Liver (tissue), 2 donors: ENCODE data around the gene LRMDA.

ENCODE experiments used
- RAD21 ChIP-seq, 2 donors: IDR thresholded peaks; 2 replicates each; pipeline ENCODE4 v1.6.1; 2016; ENCODE audit warnings: antibody characterized with exemption in 2 of 2, mild to moderate bottlenecking in 2 of 2
- REST ChIP-seq: IDR thresholded peaks from 2 replicates; pipeline ENCODE4 v1.6.1; 2016; ENCODE audit warnings: antibody characterized with exemption, mild to moderate bottlenecking
- donor health status: healthy.

DNA sequence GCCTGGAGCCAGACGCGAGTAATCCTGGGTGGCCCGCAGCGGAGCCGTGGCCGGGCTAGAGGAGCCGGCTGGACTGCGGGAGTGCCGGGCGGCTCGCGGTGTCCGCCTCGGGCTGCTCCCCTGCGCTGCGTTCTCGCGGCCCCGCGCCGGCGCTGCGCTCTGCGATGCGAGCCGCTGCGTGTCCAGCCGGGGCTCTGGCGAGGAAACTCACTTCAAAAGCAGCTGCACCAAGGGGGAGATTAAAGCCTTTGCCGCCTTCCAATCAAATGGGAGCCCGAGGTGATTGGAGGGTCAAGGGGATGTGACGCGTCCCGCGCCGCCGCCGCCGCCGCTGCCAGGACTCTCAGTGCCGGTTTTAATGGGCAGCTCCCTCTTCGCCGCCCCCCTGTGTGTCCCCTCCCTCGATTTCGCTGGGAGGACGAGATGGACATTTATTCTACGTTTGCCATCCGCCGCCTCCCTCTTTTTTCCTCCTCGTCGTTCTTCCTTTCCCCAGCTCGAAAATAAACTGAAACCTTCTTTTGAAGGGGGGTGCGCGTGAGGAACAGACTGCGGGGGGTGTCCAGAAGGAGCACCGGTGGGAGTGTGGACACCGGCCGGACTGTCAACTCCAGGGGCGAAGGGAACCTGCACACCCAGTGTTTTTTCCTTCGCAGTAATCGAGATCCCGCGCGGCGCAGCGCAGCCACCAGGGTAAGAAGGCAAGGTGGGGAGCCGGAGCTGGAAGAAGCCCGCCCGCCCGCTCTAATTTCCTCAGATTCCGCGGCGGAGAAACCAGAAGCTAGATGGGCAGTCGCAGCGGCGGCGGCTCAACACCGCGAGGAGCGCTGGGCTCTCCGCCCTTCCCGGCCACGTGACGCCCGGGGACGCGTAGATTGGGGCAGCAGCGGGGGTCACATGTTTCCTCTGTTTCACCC is 29.6 kb upstream of the LRMDA start, which contains the start of gene ZNF503:
- TF ChIP-seq RAD21 (IDR thresholded peaks at IDR 0.05) (peak; percentile 57 to 59), REST (peak; percentile 34)
